HG03571 (cell line): Measurements from ENCODE around the gene HOXD8.

ENCODE experiments used
- ATAC-seq: cut with Tn5 transposase; IDR thresholded peaks from one replicate; pipeline ENCODE4 v1.9.1; 2021; ENCODE audit not compliant: unreplicated experiment

Gene HOXD8

GRCh38 chr2:176157499-176158185 lies 28.1 kb downstream of the HOXD8 start:
- ATAC-seq, result no peak

GRCh38 chr2:176158186-176158591 lies 28.7 kb downstream of the HOXD8 start:
- ATAC-seq, result no peak

- ATAC-seq, result no peak
Measured at GRCh38 chr2:176158855-176159662, 29.6 kb downstream of the HOXD8 start.

- no peak for ATAC-seq
Measured at GRCh38 chr2:176159663-176160250, 30.3 kb downstream of the HOXD8 start.

GRCh38 chr2:176160251-176160985 lies 30.9 kb downstream of the HOXD8 start:
- ATAC-seq, result no peak

GRCh38 chr2:176160986-176161824 lies 31.7 kb downstream of the HOXD8 start:
- no peak for ATAC-seq

GRCh38 chr2:176161825-176162626 lies 32.5 kb downstream of the HOXD8 start:
- ATAC-seq, result no peak

GRCh38 chr2:176162911-176163671 lies 33.6 kb downstream of the HOXD8 start:
- no peak for ATAC-seq

- no peak for ATAC-seq
Measured at GRCh38 chr2:176163672-176164056, 34.2 kb downstream of the HOXD8 start.

GRCh38 chr2:176164201-176164600 lies 34.7 kb downstream of the HOXD8 start:
- ATAC-seq, result no peak

- ATAC-seq, result no peak
Measured at GRCh38 chr2:176164611-176165369, 35.3 kb downstream of the HOXD8 start.

- ATAC-seq, result no peak
Measured at GRCh38 chr2:176165370-176166050, 36.0 kb downstream of the HOXD8 start.

GRCh38 chr2:176166272-176166671 lies 36.8 kb downstream of the HOXD8 start:
- no peak for ATAC-seq

- no peak for ATAC-seq
Measured at GRCh38 chr2:176167398-176167797, 37.9 kb downstream of the HOXD8 start.

GRCh38 chr2:176169181-176169580 lies 39.7 kb downstream of the HOXD8 start:
- ATAC-seq, result no peak

- no peak for ATAC-seq
Measured at GRCh38 chr2:176169711-176170110, 40.2 kb downstream of the HOXD8 start.

GRCh38 chr2:176170602-176171305 lies 41.2 kb downstream of the HOXD8 start:
- no peak for ATAC-seq
